ENCODE results near the gene ASIC2. TPM values are rescaled to one million over a fixed set of nuclear protein-coding genes. Genes with fewer than 3 reads are reported as not detected.

Gene ASIC2
- total RNA-seq, 3 donors from 2014 or later, result 0.15 to 0.16 TPM; not detected in 1

DNA sequence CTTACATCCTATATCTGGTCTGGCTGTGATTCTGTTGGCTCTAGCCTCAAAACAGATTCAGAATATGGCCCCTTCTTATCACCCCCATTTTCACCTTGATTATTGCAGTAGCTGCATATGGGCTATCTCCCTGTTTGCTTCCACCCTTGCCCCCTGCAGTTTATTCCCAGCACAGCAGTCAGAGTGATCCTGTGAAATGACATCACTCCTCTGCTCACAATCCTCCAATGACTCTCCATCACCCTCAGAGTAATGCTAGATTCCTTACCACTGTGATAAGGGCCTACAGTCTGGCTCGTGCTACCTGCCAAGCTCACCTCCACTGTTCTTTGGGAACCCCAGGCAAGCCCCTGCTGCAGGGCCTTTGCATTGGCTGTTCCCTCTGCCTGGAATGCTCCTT lies 92.5 kb downstream of the ASIC2 start:
- Histone ChIP-seq H3K36me3 (no peaks in the 10 kb centered on the region), H3K4me1 (no peaks in the 10 kb centered on the region), H3K27ac (no peak overlapping the region), H3K4me3 (no peak overlapping the region), H3K27me3 (peaks cover 0 to 14% of the 10 kb centered on the region in 2 donors), H3K9me3 (no peaks in the 10 kb centered on the region)
- TF ChIP-seq CTCF (IDR thresholded peaks at IDR 0.05) (no peak), POLR2AphosphoS5 (IDR thresholded peaks at IDR 0.05) (no peak), POLR2A (IDR thresholded peaks at IDR 0.05) (no peak)
- intact Hi-C loops (cut with DNase I; ENCODE audit: low total_unique reads), result no loop called here
- no peak for DNase-seq (ENCODE audit: low spot score in 2 of 2)

GRCh38 chr17:33199571-33200510 lies 93.3 kb downstream of the ASIC2 start:
- TF ChIP-seq POLR2A (IDR thresholded peaks at IDR 0.05), result no peak
- TF ChIP-seq CTCF (IDR thresholded peaks at IDR 0.05), result no peak
- no peak for TF ChIP-seq POLR2AphosphoS5 (IDR thresholded peaks at IDR 0.05)
- Histone ChIP-seq H3K4me1 (no peaks in the 10 kb centered on the region), H3K9me3 (no peaks in the 10 kb centered on the region), H3K27me3 (peaks cover 0 to 14% of the 10 kb centered on the region in 2 donors), H3K4me3 (no peak overlapping the region), H3K36me3 (no peaks in the 10 kb centered on the region), H3K27ac (no peak overlapping the region)
- DNase-seq (ENCODE audit: low spot score in 2 of 2), result no peak
- intact Hi-C loops (cut with DNase I; ENCODE audit: low total_unique reads), result loop anchor here (1.0 kb wide), 1 partner anchor 17 kb away; no protein-coding TSS in a partner anchor

DNA sequence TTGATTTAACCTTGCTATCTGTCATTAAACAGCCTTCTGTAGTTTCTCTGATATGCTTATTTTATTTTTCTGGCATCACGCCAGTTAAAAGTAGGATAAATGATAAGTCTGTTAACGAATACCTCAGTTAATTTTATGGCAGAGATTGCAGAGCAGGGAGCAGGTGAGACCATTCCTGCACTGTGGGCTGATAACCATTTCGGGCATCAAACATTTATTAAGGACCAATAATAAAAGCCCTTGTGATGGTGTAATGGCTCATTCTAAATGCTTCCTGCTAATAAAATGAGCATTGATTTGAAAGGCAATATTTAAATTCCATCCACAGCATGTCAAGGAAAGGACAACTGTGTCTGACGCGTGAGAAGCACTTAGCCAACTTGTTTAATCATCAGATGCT lies 94.1 kb downstream of the ASIC2 start:
- Histone ChIP-seq H3K4me1 (no peaks in the 10 kb centered on the region), H3K9me3 (no peaks in the 10 kb centered on the region), H3K4me3 (no peak overlapping the region), H3K27ac (no peak overlapping the region), H3K36me3 (no peaks in the 10 kb centered on the region), H3K27me3 (peaks cover 0 to 11% of the 10 kb centered on the region in 2 donors)
- intact Hi-C loops (cut with DNase I; ENCODE audit: low total_unique reads), result loop anchor here (1.0 kb wide), 1 partner anchor 18 kb away; no protein-coding TSS in a partner anchor
- no peak for TF ChIP-seq POLR2AphosphoS5 (IDR thresholded peaks at IDR 0.05)
- no peak for TF ChIP-seq CTCF (IDR thresholded peaks at IDR 0.05)
- TF ChIP-seq POLR2A (IDR thresholded peaks at IDR 0.05), result no peak
- no peak for DNase-seq (ENCODE audit: low spot score in 2 of 2)

GRCh38 chr17:33197342-33197741 lies 95.8 kb downstream of the ASIC2 start:
- no peak for TF ChIP-seq POLR2AphosphoS5 (IDR thresholded peaks at IDR 0.05)
- TF ChIP-seq CTCF (IDR thresholded peaks at IDR 0.05), result no peak
- no peak for TF ChIP-seq POLR2A (IDR thresholded peaks at IDR 0.05)
- Histone ChIP-seq H3K4me3 (no peak overlapping the region), H3K27ac (no peak overlapping the region), H3K36me3 (no peaks in the 10 kb centered on the region), H3K4me1 (no peaks in the 10 kb centered on the region), H3K9me3 (no peaks in the 10 kb centered on the region), H3K27me3 (peaks cover 0 to 1% of the 10 kb centered on the region in 2 donors)
- intact Hi-C loops (cut with DNase I; ENCODE audit: low total_unique reads), result no loop called here
- no peak for DNase-seq (ENCODE audit: low spot score in 2 of 2)

- no peaks in the 10 kb centered on the region for H3K9me3 ChIP-seq
- intact Hi-C loops (cut with DNase I; ENCODE audit: low total_unique reads), result no loop called here
- no peak for DNase-seq (ENCODE audit: low spot score in 2 of 2)
- no peak overlapping the region for H3K4me3 ChIP-seq
- no peak overlapping the region for H3K27ac ChIP-seq
- TF ChIP-seq POLR2AphosphoS5 (IDR thresholded peaks at IDR 0.05) (no peak), POLR2A (IDR thresholded peaks at IDR 0.05) (no peak), CTCF (IDR thresholded peaks at IDR 0.05) (no peak)
- no peaks in the 10 kb centered on the region for H3K4me1 ChIP-seq
- H3K36me3 ChIP-seq, result no peaks in the 10 kb centered on the region
- no peaks in the 10 kb centered on the region for H3K27me3 ChIP-seq
These were observed 96.2 kb downstream of the ASIC2 start for GRCh38 chr17:33196883-33197282.
